GM12878 (cell line): ENCODE data around the gene HEXB. TPM values are rescaled to one million over a fixed set of nuclear protein-coding genes. Genes with fewer than 3 reads are reported as not detected.

Source experiments
- CHD2 ChIP-seq: IDR thresholded peaks from 2 replicates; pipeline ENCODE4 v1.6.1; 2011; ENCODE audit warnings: low read depth, low read length, improper control_type of control experiment, borderline replicate concordance
- CREB1 ChIP-seq: IDR thresholded peaks from 2 replicates; pipeline ENCODE4 v1.6.1; 2012; ENCODE audit warnings: low read depth, mild to moderate bottlenecking, inconsistent platforms
- EP300 ChIP-seq, 2 experiments: fragments of 150-350 bp in 1 of 2; IDR thresholded peaks; 2 replicates each; pipeline ENCODE4 v1.6.1; 2011 to 2012; ENCODE audit warnings: low read depth in 2 of 2, low read length in 2 of 2, borderline replicate concordance in 1 of 2, improper control_type of control experiment in 1 of 2, inconsistent platforms in 1 of 2; ENCODE audit not compliant: control insufficient read depth in 1 of 2
- FOS ChIP-seq: IDR thresholded peaks from 3 replicates; pipeline ENCODE4 v1.6.1; 2011; ENCODE audit warnings: borderline replicate concordance; ENCODE audit not compliant: insufficient read length; ENCODE audit errors: extremely low read depth
- FOXM1 ChIP-seq: IDR thresholded peaks from 2 replicates; pipeline ENCODE4 v1.6.1; 2012; ENCODE audit warnings: low read depth, mild to moderate bottlenecking, inconsistent platforms, low read length, moderate library complexity
- GATAD2B ChIP-seq: fragments of 450-650 bp; conservative IDR thresholded peaks from 2 replicates; pipeline ENCODE4 v1.6.1; 2017; ENCODE audit warnings: low read depth, mild to moderate bottlenecking, moderate library complexity
- JUNB ChIP-seq: IDR thresholded peaks from 2 replicates; pipeline ENCODE4 v1.6.1; 2016; ENCODE audit warnings: antibody characterized with exemption, mild to moderate bottlenecking
- NFYA ChIP-seq: IDR thresholded peaks from 2 replicates; pipeline ENCODE4 v1.6.1; 2011; ENCODE audit warnings: low read depth, mild to moderate bottlenecking, low read length, improper control_type of control experiment, borderline replicate concordance
- PML ChIP-seq: IDR thresholded peaks from 2 replicates; pipeline ENCODE4 v1.6.1; 2012; ENCODE audit warnings: low read length, inconsistent platforms
- RAD21 ChIP-seq: IDR thresholded peaks from 2 replicates; pipeline ENCODE4 v1.6.1; 2011; ENCODE audit warnings: mild to moderate bottlenecking, low read depth, low read length, moderate library complexity; ENCODE audit not compliant: insufficient read depth
- RB1 ChIP-seq: fragments of 450-650 bp; formaldehyde crosslinking; IDR thresholded peaks from 2 replicates; pipeline ENCODE4 v1.6.1; 2017; ENCODE audit warnings: mild to moderate bottlenecking, borderline replicate concordance
- RUNX3 ChIP-seq: IDR thresholded peaks from 2 replicates; pipeline ENCODE4 v1.6.1; 2012; ENCODE audit warnings: low read length, inconsistent platforms
- SMARCA5 ChIP-seq: fragments of 450-650 bp; IDR thresholded peaks from 2 replicates; pipeline ENCODE4 v1.6.1; 2017; ENCODE audit warnings: mild to moderate bottlenecking
- SMC3 ChIP-seq: IDR thresholded peaks from 2 replicates; pipeline ENCODE4 v1.6.1; 2011; ENCODE audit warnings: low read length, improper control_type of control experiment, borderline replicate concordance
- TBL1XR1 ChIP-seq: IDR thresholded peaks from 2 replicates; pipeline ENCODE4 v1.6.1; 2012; ENCODE audit warnings: low read depth, low read length, improper control_type of control experiment
- ZNF217 ChIP-seq: fragments of 450-650 bp; IDR thresholded peaks from 2 replicates; pipeline ENCODE4 v1.6.1; 2017; ENCODE audit warnings: antibody characterized with exemption, mild to moderate bottlenecking
- ZNF274 ChIP-seq: IDR thresholded peaks from one replicate; pipeline ENCODE4 v1.8.0; 2011; ENCODE audit not compliant: insufficient read length, insufficient read depth
- ZNF384 ChIP-seq: IDR thresholded peaks from 2 replicates; pipeline ENCODE4 v1.6.1; 2012; ENCODE audit warnings: low read depth, mild to moderate bottlenecking, low read length, improper control_type of control experiment, borderline replicate concordance
- ZSCAN29 ChIP-seq: fragments of 450-650 bp; IDR thresholded peaks from 2 replicates; pipeline ENCODE4 v1.6.1; 2017; ENCODE audit warnings: mild to moderate bottlenecking, moderate library complexity
- polyA plus RNA-seq, 11 experiments: library from polyadenylated mRNA; depleted of rRNA in 4 of 11; unstranded in 6 of 11; stranded (reverse) in 5 of 11; fragments of >200 nt; fragmentation: Nextera tagmentation in 4 of 11; fragmentation: Illumina TruSeq in 1 of 11; extraction: Ambion mirVana in 4 of 11; extraction: Trizol in 1 of 11; gene quantifications; 1 replicate in 1 of 11; 2 replicates in 10 of 11; pipeline versions ENCODE4 v1.2.1 to v1.2.3, GENCODE V29; 2011 to 2016; ENCODE audit warnings: inconsistent platforms in 2 of 11, missing spikeins in 2 of 11, low read depth in 1 of 11
- total RNA-seq, 4 experiments: library from RNA; depleted of rRNA in 3 of 4; stranded (reverse); fragments of >200 nt in 3 of 4; fragmentation: Illumina TruSeq in 1 of 4; extraction: Trizol in 1 of 4; gene quantifications; 2 replicates each; pipeline versions ENCODE4 v1.2.1 to v1.2.3, GENCODE V29; 2013 to 2021
- TF ChIP-seq, protein P1 (sequence below): fragments of 450-650 bp; formaldehyde crosslinking; IDR thresholded peaks from 2 replicates; pipeline ENCODE4 v1.4.0; 2020; ENCODE audit warnings: mild to moderate bottlenecking, moderate library complexity
- TF ChIP-seq, protein P2 (sequence below): IDR thresholded peaks from 2 replicates; pipeline ENCODE4 v1.6.1; 2012; ENCODE audit warnings: low read depth, low read length, improper control_type of control experiment
- TF ChIP-seq, protein P3 (sequence below): IDR thresholded peaks from 2 replicates; pipeline ENCODE4 v1.6.1; 2011; ENCODE audit warnings: mild to moderate bottlenecking, low read depth, low read length, moderate library complexity; ENCODE audit not compliant: insufficient replicate concordance
- TF ChIP-seq, protein P4 (sequence below): fragments of 450-650 bp; IDR thresholded peaks from 2 replicates; pipeline ENCODE4 v1.6.1; 2018; ENCODE audit warnings: borderline replicate concordance, mild to moderate bottlenecking; ENCODE audit not compliant: partially characterized antibody

The HEXB gene
- total and polyA plus RNA-seq, 10 of the 15 experiments (the other 5 are each of a cell fraction or from before 2014, with no cell fraction given) = 13.5 to 76.0 (median 42.6) TPM

DNA sequence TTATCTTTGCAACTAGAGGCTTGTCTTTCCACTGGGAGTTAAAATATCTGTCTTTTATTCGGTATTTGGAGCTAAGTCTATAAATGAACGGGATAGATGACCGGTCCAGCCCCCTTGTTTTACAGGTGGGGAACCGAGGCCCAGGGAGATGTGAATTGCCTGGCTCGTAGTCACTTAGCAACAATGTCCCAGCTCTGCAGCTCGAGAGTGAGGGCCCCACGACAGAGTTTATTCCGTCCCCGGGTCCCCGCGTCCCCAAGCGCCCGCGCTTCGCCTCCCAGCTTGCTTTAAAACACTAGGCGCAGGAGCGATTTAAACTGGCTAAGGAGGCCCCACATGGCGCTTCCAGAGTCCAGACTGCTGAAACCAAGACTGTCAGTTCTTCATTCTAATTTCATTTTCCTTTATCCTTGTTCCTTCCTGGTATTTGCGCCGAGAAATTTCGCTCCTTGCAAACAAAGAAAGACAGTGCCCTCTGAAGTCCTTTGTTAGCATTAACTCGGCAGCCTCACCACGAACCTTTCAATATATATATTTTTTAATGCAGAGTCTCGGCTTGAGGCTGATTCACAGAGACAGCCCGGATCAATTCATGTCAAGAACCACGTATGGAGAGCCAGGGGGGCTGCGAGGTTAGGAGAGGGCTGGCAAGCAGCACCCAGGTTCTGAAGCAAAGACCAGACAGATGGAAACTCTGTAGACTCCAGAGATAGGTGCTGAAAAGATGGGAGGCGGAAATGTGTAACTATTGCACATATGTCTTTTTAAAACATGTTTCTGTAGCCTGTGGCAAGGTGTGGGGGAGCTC lies 43.1 kb upstream of the HEXB start (continued):
- TF ChIP-seq, protein P1, sequence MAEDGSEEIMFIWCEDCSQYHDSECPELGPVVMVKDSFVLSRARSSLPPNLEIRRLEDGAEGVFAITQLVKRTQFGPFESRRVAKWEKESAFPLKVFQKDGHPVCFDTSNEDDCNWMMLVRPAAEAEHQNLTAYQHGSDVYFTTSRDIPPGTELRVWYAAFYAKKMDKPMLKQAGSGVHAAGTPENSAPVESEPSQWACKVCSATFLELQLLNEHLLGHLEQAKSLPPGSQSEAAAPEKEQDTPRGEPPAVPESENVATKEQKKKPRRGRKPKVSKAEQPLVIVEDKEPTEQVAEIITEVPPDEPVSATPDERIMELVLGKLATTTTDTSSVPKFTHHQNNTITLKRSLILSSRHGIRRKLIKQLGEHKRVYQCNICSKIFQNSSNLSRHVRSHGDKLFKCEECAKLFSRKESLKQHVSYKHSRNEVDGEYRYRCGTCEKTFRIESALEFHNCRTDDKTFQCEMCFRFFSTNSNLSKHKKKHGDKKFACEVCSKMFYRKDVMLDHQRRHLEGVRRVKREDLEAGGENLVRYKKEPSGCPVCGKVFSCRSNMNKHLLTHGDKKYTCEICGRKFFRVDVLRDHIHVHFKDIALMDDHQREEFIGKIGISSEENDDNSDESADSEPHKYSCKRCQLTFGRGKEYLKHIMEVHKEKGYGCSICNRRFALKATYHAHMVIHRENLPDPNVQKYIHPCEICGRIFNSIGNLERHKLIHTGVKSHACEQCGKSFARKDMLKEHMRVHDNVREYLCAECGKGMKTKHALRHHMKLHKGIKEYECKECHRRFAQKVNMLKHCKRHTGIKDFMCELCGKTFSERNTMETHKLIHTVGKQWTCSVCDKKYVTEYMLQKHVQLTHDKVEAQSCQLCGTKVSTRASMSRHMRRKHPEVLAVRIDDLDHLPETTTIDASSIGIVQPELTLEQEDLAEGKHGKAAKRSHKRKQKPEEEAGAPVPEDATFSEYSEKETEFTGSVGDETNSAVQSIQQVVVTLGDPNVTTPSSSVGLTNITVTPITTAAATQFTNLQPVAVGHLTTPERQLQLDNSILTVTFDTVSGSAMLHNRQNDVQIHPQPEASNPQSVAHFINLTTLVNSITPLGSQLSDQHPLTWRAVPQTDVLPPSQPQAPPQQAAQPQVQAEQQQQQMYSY (CRISPR knock-in tag) = no peak
- TF ChIP-seq, protein P2, sequence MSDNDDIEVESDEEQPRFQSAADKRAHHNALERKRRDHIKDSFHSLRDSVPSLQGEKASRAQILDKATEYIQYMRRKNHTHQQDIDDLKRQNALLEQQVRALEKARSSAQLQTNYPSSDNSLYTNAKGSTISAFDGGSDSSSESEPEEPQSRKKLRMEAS = no peak
- TF ChIP-seq GATAD2B (no peak), CHD2 (no peak), ZNF217 (no peak), EP300 (IDR thresholded peaks at IDR 0.05; ENCODE audit: borderline replicate concordance in 1 of 2, control insufficient read depth in 1 of 2, low read depth in 2 of 2, low read length in 2 of 2) (no peak), RB1 (peak; percentile 28; the same call in 1 of the 2 replicates), ZNF274 (no peak), RAD21 (peak; percentile 95), PML (no peak), CREB1 (no peak), ZNF384 (no peak), TBL1XR1 (peak; percentile 42; the same call in 1 of the 2 replicates), FOXM1 (peak; percentile 26; the same call in 1 of the 2 replicates), SMARCA5 (no peak), FOS (no peak), ZSCAN29 (no peak), RUNX3 (peak; percentile 29; the same call in 1 of the 2 replicates), SMC3 (peak; percentile 80; the same call in 1 of the 2 replicates), NFYA (no peak), JUNB (no peak)
- TF ChIP-seq, protein P3, sequence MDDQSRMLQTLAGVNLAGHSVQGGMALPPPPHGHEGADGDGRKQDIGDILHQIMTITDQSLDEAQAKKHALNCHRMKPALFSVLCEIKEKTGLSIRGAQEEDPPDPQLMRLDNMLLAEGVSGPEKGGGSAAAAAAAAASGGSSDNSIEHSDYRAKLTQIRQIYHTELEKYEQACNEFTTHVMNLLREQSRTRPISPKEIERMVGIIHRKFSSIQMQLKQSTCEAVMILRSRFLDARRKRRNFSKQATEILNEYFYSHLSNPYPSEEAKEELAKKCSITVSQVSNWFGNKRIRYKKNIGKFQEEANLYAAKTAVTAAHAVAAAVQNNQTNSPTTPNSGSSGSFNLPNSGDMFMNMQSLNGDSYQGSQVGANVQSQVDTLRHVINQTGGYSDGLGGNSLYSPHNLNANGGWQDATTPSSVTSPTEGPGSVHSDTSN = no peak
- TF ChIP-seq, protein P4, sequence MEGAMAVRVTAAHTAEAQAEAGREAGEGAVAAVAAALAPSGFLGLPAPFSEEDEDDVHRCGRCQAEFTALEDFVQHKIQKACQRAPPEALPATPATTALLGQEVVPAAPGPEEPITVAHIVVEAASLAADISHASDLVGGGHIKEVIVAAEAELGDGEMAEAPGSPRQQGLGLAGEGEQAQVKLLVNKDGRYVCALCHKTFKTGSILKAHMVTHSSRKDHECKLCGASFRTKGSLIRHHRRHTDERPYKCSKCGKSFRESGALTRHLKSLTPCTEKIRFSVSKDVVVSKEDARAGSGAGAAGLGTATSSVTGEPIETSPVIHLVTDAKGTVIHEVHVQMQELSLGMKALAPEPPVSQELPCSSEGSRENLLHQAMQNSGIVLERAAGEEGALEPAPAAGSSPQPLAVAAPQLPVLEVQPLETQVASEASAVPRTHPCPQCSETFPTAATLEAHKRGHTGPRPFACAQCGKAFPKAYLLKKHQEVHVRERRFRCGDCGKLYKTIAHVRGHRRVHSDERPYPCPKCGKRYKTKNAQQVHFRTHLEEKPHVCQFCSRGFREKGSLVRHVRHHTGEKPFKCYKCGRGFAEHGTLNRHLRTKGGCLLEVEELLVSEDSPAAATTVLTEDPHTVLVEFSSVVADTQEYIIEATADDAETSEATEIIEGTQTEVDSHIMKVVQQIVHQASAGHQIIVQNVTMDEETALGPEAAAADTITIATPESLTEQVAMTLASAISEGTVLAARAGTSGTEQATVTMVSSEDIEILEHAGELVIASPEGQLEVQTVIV = no peak
